K562 (cell line): ENCODE results near the gene HOXC11. TPM values are rescaled to one million over a fixed set of nuclear protein-coding genes. Genes with fewer than 3 reads are reported as not detected.
A peak's percentile ranks its signal among the peaks of the same experiment; 100 is the strongest.

ENCODE experiments used
- ATAC-seq: fragments of 200-7000 bp; cut with Tn5 transposase; 3 replicates; pipeline ENCODE4 v1.9.1; 2020; ENCODE audit warnings: moderate library complexity
- BruUV-seq: library from RNA; stranded (reverse); fragments of 400-500 nt; replicated peaks from 2 replicates; lab custom pipeline; 2021; lab: Mats Ljungman, UMichigan
- CTCF ChIA-PET: fragments of 300-600 bp; formaldehyde crosslinking; extraction: SDS; loops from one replicate; lab custom pipeline; 2021; ENCODE audit warnings: low intra/inter-chr PET ratio; lab: Yijun Ruan, JAX
- POLR2A ChIA-PET: fragments of 300-600, 350-650 bp; sonication (Branson Sonifier 250); formaldehyde crosslinking; extraction: SDS; loops from one replicate; lab custom pipeline; 2021; ENCODE audit warnings: antibody characterized with exemption, inconsistent platforms; lab: Yijun Ruan, JAX
- DNase-seq, 4 experiments: peaks; one replicate each; pipeline versions ENCODE4 v3.0.0 to v3.0.0-alpha.2; 2011 to 2018; ENCODE audit warnings: low spot score in 3 of 4, mixed read lengths in 3 of 4; ENCODE audit errors: extremely low read depth in 1 of 4
- FAIRE-seq: peaks from 2 replicates; lab custom pipeline; 2011; peaks lifted over from hg19 to GRCh38; lab: Jason Lieb, UNC
- H2AFZ ChIP-seq: 2 replicates; pipeline ENCODE4 v1.6.0; 2011; ENCODE audit warnings: low read depth, low read length, control low read depth, inconsistent platforms
- H3K27ac ChIP-seq: fragments of 200-600 bp; 3 replicates; pipeline ENCODE4 v1.8.0; 2011; ENCODE audit warnings: low read depth, mild to moderate bottlenecking, control low read depth, inconsistent platforms, low read length, moderate library complexity, mixed read lengths; ENCODE audit errors: extremely low read depth
- H3K27me3 ChIP-seq, 2 experiments: fragments of 300-600 bp in 1 of 2; 2 replicates in 1 of 2; 3 replicates in 1 of 2; pipeline versions ENCODE4 v1.6.0 to v1.8.0; 2011; ENCODE audit warnings: inconsistent platforms in 2 of 2, low read length in 2 of 2, mild to moderate bottlenecking in 1 of 2, mixed read lengths in 1 of 2, moderate library complexity in 1 of 2; ENCODE audit not compliant: control insufficient read depth in 2 of 2, insufficient read depth in 2 of 2
- H3K36me3 ChIP-seq: fragments of 300-600 bp; 3 replicates; pipeline ENCODE4 v1.8.0; 2011; ENCODE audit warnings: mild to moderate bottlenecking, low read length, inconsistent platforms; ENCODE audit not compliant: control insufficient read depth, insufficient read depth
- H3K4me1 ChIP-seq, 2 experiments: fragments of 200-600 bp in 1 of 2; replicated peaks in 1 of 2; 2 replicates in 1 of 2; 3 replicates in 1 of 2; pipeline versions ENCODE4 v1.5.1 to v1.8.0; 2011; ENCODE audit warnings: inconsistent platforms in 2 of 2, low read length in 2 of 2, mild to moderate bottlenecking in 1 of 2, mixed read lengths in 1 of 2, moderate library complexity in 1 of 2; ENCODE audit not compliant: control insufficient read depth in 2 of 2, insufficient read depth in 2 of 2
- H3K4me2 ChIP-seq: 2 replicates; pipeline ENCODE4 v1.6.1; 2011; ENCODE audit warnings: low read length, control low read depth, inconsistent platforms, mixed read lengths; ENCODE audit not compliant: insufficient read depth
- H3K4me3 ChIP-seq: fragments of 200-600 bp; sonication (generic), shearing (Covaris generic); 2 replicates; pipeline ENCODE4 v1.5.1; 2016; ENCODE audit warnings: control low read depth, inconsistent platforms
- H3K79me2 ChIP-seq: fragments of 200-600 bp; 3 replicates; pipeline ENCODE4 v1.8.0; 2011; ENCODE audit warnings: low read length, inconsistent platforms; ENCODE audit not compliant: control insufficient read depth, insufficient read depth
- H3K9ac ChIP-seq, 2 experiments: 2 replicates each; pipeline versions ENCODE4 v1.6.0 to v1.6.1; 2011; ENCODE audit warnings: low read depth in 2 of 2, low read length in 2 of 2, control low read depth in 1 of 2, inconsistent platforms in 1 of 2, mild to moderate bottlenecking in 1 of 2, mixed read lengths in 1 of 2; ENCODE audit not compliant: insufficient read depth in 1 of 2
- H3K9me1 ChIP-seq: one replicate; pipeline ENCODE4 v1.6.0; 2011; ENCODE audit warnings: inconsistent platforms, mild to moderate bottlenecking, low read length, moderate library complexity; ENCODE audit not compliant: control insufficient read depth, insufficient read depth
- H3K9me3 ChIP-seq: replicated peaks from 2 replicates; pipeline ENCODE4 v1.5.1; 2011; ENCODE audit warnings: low read depth, low read length, inconsistent platforms; ENCODE audit not compliant: control insufficient read depth, insufficient read depth
- H4K20me1 ChIP-seq: replicated peaks from 2 replicates; pipeline ENCODE4 v1.6.1; 2011; ENCODE audit warnings: low read length, inconsistent platforms, mixed read lengths; ENCODE audit not compliant: control insufficient read depth, insufficient read depth
- HCFC1 ChIP-seq: IDR thresholded peaks from 2 replicates; pipeline ENCODE4 v1.6.1; 2012; ENCODE audit warnings: low read depth, low read length, improper control_type of control experiment
- HDAC3 ChIP-seq: fragments of 450-650 bp; IDR thresholded peaks from 2 replicates; pipeline ENCODE4 v1.6.1; 2018; ENCODE audit warnings: borderline replicate concordance, mild to moderate bottlenecking, moderate library complexity; ENCODE audit not compliant: partially characterized antibody
- POLR3G ChIP-seq: IDR thresholded peaks from 2 replicates; pipeline ENCODE4 v1.6.1; 2011; ENCODE audit not compliant: insufficient read length, insufficient replicate concordance; ENCODE audit errors: extremely low read depth
- SP1 ChIP-seq: sonication (generic); formaldehyde crosslinking; IDR thresholded peaks from 2 replicates; pipeline ENCODE4 v1.8.1; 2022; ENCODE audit warnings: mild to moderate bottlenecking, missing genetic modification reagents
- WGBS: fragments of 100-300 bp; shearing (Covaris generic); methylation state at CpG from one replicate; pipeline ENCODE4 v1.1.6; 2016; ENCODE audit warnings: low coverage, mixed read lengths; ENCODE audit not compliant: insufficient coverage; ENCODE audit errors: missing lambda C conversion rate; 5-methylcytosine and 5-hydroxymethylcytosine counted together
- in situ Hi-C: fragments of 300-500 bp; cut with MboI; formaldehyde crosslinking; loops from 4 replicates; pipeline ENCODE4 v1.15.0; 2018; ENCODE audit warnings: inconsistent platforms, mixed read lengths
- intact Hi-C: fragments of 100-400 bp; cut with micrococcal nuclease; formaldehyde crosslinking; loops from 2 replicates; pipeline ENCODE4 v1.14.2; 2022
- polyA plus RNA-seq, 8 experiments: library from polyadenylated mRNA; depleted of rRNA in 4 of 8; stranded (reverse) in 5 of 8; unstranded in 3 of 8; fragments of >200 nt; fragmentation: Nextera tagmentation in 2 of 8; fragmentation: Illumina TruSeq in 1 of 8; extraction: Ambion mirVana in 2 of 8; extraction: Trizol in 1 of 8; gene quantifications; 2 replicates each; pipeline versions ENCODE4 v1.2.1 to v1.2.3, GENCODE V29; 2011 to 2014; ENCODE audit warnings: inconsistent platforms in 1 of 8, missing spikeins in 1 of 8
- total RNA-seq, 7 experiments: library from RNA; depleted of rRNA in 6 of 7; stranded (reverse); fragments of >200 nt in 6 of 7; fragmentation: Illumina TruSeq in 2 of 7; extraction: Trizol in 2 of 7; gene quantifications; 2 replicates each; pipeline versions ENCODE4 v1.2.1 to v1.2.3, GENCODE V29; 2011 to 2021; ENCODE audit warnings: low replicate concordance in 1 of 7

The HOXC11 gene
- total and polyA plus RNA-seq, 9 of the 15 experiments (the other 6 are each of a cell fraction or from before 2014, with no cell fraction given): not detected

GRCh38 chr12:54022960-54023884 lies 50.3 kb downstream of the HOXC11 start:
- Histone ChIP-seq H3K4me2 (no peak overlapping the region), H3K4me3 (no peak overlapping the region), H3K9me3 (no peaks in the 10 kb centered on the region), H3K36me3 (no peaks in the 10 kb centered on the region), H3K4me1 (peaks cover 13 to 33% of the 10 kb centered on the region in 2 experiments), H2AFZ (no peak overlapping the region), H3K9ac (peak overlapping the region in 1 of 2 experiments; percentile 54; a peak in 1 of 4 replicates), H3K79me2 (no peaks in the 10 kb centered on the region; the same call in 1 of the 3 replicates), H4K20me1 (no peaks in the 10 kb centered on the region), H3K27ac (no peak overlapping the region), H3K9me1 (no peaks in the 10 kb centered on the region), H3K27me3 (no peaks in the 10 kb centered on the region)
- intact Hi-C loops (no loop called here), in situ Hi-C loops (loop anchor here (10.0 kb wide), 1 partner anchor 172 kb away; no protein-coding TSS in a partner anchor)
- CTCF ChIA-PET: no interaction called here
- DNase-seq (no peak), ATAC-seq (no peak), FAIRE-seq (peak; percentile 23)
- POLR2A ChIA-PET: interaction anchor here (0.6 to 1.4 kb wide), 7 partner anchors 8 to 178 kb away, joined by 3 to 5 read pairs (median 3); partner anchors contain the start of gene HOXC9
- WGBS: 36% methylated on average over 7 of the region's 8 CpGs
- BruUV-seq: no TSS peak
- TF ChIP-seq POLR3G (no peak), HCFC1 (no peak), SP1 (no peak), HDAC3 (no peak)
- TF ChIP-seq, all 486 proteins: peak for 0
